Skeletal muscle tissue (tissue), 4 donors: ENCODE measurements around the gene CHEK2. TPM values are rescaled to one million over a fixed set of nuclear protein-coding genes. Genes with fewer than 3 reads are reported as not detected.
"Not testable (repeated sequence)": the region's sequence is repeated elsewhere in the genome, so short reads cannot be mapped to it uniquely, and the experiment has no call there.

Experiments
- H3K27ac ChIP-seq: one replicate; pipeline ENCODE4 v1.7.0; 2013; ENCODE audit warnings: mild to moderate bottlenecking, low read depth, low read length, inconsistent platforms
- H3K27me3 ChIP-seq, 3 donors: one replicate each; pipeline ENCODE4 v1.7.0; 2013; ENCODE audit warnings: low read length in 3 of 3; ENCODE audit not compliant: control insufficient read depth in 3 of 3, insufficient read depth in 3 of 3
- H3K36me3 ChIP-seq, 3 donors: one replicate each; pipeline ENCODE4 v1.7.0; 2013; ENCODE audit warnings: low read length in 3 of 3; ENCODE audit not compliant: control insufficient read depth in 3 of 3, insufficient read depth in 3 of 3
- H3K4me1 ChIP-seq, 3 donors: one replicate each; pipeline ENCODE4 v1.7.0; 2013; ENCODE audit warnings: low read length in 3 of 3, mild to moderate bottlenecking in 3 of 3; ENCODE audit not compliant: control insufficient read depth in 3 of 3, insufficient read depth in 3 of 3
- H3K4me3 ChIP-seq, 3 donors: one replicate each; pipeline ENCODE4 v1.7.0; 2013; ENCODE audit warnings: low read length in 3 of 3
- H3K9ac ChIP-seq, 3 donors: one replicate each; pipeline ENCODE4 v1.7.0; 2013; ENCODE audit warnings: low read length in 3 of 3, mild to moderate bottlenecking in 3 of 3, moderate library complexity in 2 of 3, low read depth in 1 of 3
- H3K9me3 ChIP-seq, 3 donors: one replicate each; pipeline ENCODE4 v1.7.0; 2013; ENCODE audit warnings: low read length in 3 of 3; ENCODE audit not compliant: control insufficient read depth in 3 of 3
- total RNA-seq: library from RNA; depleted of rRNA; stranded (reverse); fragments of >200 nt; gene quantifications from one replicate; pipeline ENCODE4 v1.2.3, GENCODE V29; 2014
- donor health status: Osteomylitis.

The CHEK2 gene
- total RNA-seq, 1 donor from 2014 or later = 12.5 TPM

GRCh38 chr22:28703436-28703835, 38.2 kb downstream of the CHEK2 start:
- H3K4me3 ChIP-seq = no peak overlapping the region
- H3K27ac ChIP-seq = no peak overlapping the region
- H3K9me3 ChIP-seq = no peaks in the 10 kb centered on the region
- H3K9ac ChIP-seq = no peak overlapping the region
- H3K27me3 ChIP-seq = no peaks in the 10 kb centered on the region
- H3K4me1 ChIP-seq = no peaks in the 10 kb centered on the region
- no peaks in the 10 kb centered on the region for H3K36me3 ChIP-seq

DNA sequence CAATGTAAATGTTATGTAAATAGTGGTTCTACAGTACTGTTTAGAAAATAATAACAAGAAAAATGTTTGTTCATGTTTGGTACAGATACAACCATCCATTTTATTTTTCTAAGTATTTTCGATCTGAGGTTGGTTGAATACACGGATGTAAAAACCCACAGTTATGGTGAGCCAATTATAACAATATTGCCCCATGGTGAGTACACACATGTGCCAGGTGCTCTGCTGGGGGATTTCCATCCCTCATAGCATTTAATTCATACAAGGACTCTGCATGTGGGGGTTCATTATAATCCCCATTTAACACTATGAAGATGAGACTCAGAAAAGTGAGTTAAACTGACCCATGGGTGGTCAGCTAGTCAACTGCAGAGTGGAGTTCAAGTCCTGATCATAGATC, 38.7 kb downstream of the CHEK2 start:
- Histone ChIP-seq H3K27ac (no peak overlapping the region), H3K27me3 (no peaks in the 10 kb centered on the region), H3K36me3 (no peaks in the 10 kb centered on the region), H3K9me3 (no peaks in the 10 kb centered on the region), H3K9ac (no peak overlapping the region), H3K4me3 (no peak overlapping the region), H3K4me1 (no peaks in the 10 kb centered on the region)

GRCh38 chr22:28693041-28693760, 48.4 kb downstream of the CHEK2 start:
- H3K4me3 ChIP-seq, H3K9ac ChIP-seq, H3K36me3 ChIP-seq, H3K27me3 ChIP-seq, H3K4me1 ChIP-seq, H3K9me3 ChIP-seq, H3K27ac ChIP-seq: not testable (repeated sequence)

GRCh38 chr22:28689796-28690195, 51.8 kb downstream of the CHEK2 start:
- not testable (repeated sequence) for H3K4me1 ChIP-seq, H3K4me3 ChIP-seq, H3K27ac ChIP-seq, H3K9ac ChIP-seq, H3K27me3 ChIP-seq, H3K9me3 ChIP-seq, H3K36me3 ChIP-seq

DNA sequence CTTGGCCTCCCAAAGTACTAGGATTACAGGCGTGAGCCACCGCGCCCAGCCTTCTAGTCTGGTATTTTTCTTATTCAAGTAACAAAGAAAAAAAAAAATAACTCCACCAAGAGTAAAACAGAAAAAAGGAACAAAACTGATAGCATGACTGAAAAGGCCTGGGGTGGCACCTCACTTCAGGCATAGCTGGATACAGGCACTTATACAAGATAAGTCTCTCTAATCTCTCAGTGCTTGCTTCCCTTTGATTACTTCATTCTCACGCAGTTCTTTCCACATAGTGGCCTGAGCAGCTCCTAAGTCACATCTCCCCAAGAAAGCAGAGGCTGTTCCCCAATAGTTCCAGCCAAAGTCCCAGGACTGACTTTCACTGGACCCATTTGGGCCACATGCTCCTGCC, 58.7 kb downstream of the CHEK2 start:
- H3K27ac ChIP-seq, H3K4me3 ChIP-seq, H3K27me3 ChIP-seq, H3K36me3 ChIP-seq, H3K9me3 ChIP-seq, H3K4me1 ChIP-seq, H3K9ac ChIP-seq: not testable (repeated sequence)

GRCh38 chr22:28680813-28681490, 60.7 kb downstream of the CHEK2 start:
- H3K4me3 ChIP-seq, H3K27ac ChIP-seq, H3K27me3 ChIP-seq, H3K9ac ChIP-seq, H3K9me3 ChIP-seq, H3K36me3 ChIP-seq, H3K4me1 ChIP-seq: not testable (repeated sequence)

GRCh38 chr22:28679611-28680287, 61.9 kb downstream of the CHEK2 start, which contains the start of gene TTC28:
Gene TTC28, minus strand, starts transcription at chr22:28679840. Its CDS starts 117 bp downstream, at chr22:28679723.
- peak within 1 kb of the TSS; percentile 74 to 81 (median 81) for H3K9ac ChIP-seq
- H3K9me3 ChIP-seq, H3K36me3 ChIP-seq, H3K27me3 ChIP-seq, H3K4me1 ChIP-seq, H3K27ac ChIP-seq: not testable (repeated sequence)
- peak within 1 kb of the TSS; percentile 75 to 85 (median 79) for H3K4me3 ChIP-seq

- H3K36me3 ChIP-seq, H3K27ac ChIP-seq, H3K4me1 ChIP-seq, H3K27me3 ChIP-seq, H3K9me3 ChIP-seq: not testable (repeated sequence)
- peak overlapping the region; percentile 75 to 85 (median 79) for H3K4me3 ChIP-seq
- peak overlapping the region; percentile 74 to 81 (median 81) for H3K9ac ChIP-seq
These were observed 62.6 kb downstream of the CHEK2 start for GRCh38 chr22:28678778-28679610.

DNA sequence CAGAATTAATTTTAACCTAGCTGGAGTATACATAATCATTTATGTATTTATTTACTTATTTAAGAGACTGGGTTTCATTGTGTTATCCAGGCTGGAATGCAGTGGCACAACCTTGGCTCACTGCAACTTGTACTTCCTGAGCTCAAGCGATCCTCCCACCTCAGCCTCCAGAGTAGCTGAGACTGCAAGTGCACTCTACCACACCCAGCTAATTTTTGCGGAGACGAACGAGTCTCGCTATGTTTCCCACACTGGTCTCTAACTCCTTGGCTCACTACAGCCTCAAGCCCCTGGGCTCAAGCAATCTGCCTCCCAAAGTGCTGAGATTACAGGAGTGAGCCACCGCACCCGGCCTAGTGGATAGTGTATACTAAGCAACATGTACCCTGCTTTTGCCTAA, 63.5 kb downstream of the CHEK2 start:
- peak overlapping the region in 1 of 3 donors; percentile 43 for H3K4me3 ChIP-seq
- H3K27ac ChIP-seq = not testable (repeated sequence)

More for the DNA sequence above, 63.5 kb downstream of the CHEK2 start:
- H3K9me3 ChIP-seq, H3K4me1 ChIP-seq, H3K9ac ChIP-seq, H3K36me3 ChIP-seq, H3K27me3 ChIP-seq: not testable (repeated sequence)
